Activated naive CD8-positive, alpha-beta T cell treated with anti-CD3 and anti-CD28 coated beads, Interleukin-2, amount 50 U/mL, for 24 hours (primary cell): Measurements from ENCODE around the gene IZUMO4.

ENCODE experiments used
- ATAC-seq: fragments of 150-1000 bp; cut with Tn5 transposase; one replicate; pipeline ENCODE4 v1.10.0; 2021
- DNase-seq: peaks from one replicate; pipeline ENCODE4 v3.0.0; 2021
- H3K27ac Mint-ChIP-seq: one replicate; pipeline ENCODE4 v1.8.0; 2021; ENCODE audit warnings: mild to moderate bottlenecking, mixed read lengths
- H3K27me3 Mint-ChIP-seq: one replicate; pipeline ENCODE4 v1.8.0; 2021; ENCODE audit warnings: mixed read lengths
- H3K36me3 Mint-ChIP-seq: one replicate; pipeline ENCODE4 v1.8.0; 2021; ENCODE audit warnings: low read depth, mixed read lengths
- H3K4me1 Mint-ChIP-seq: one replicate; pipeline ENCODE4 v1.8.0; 2021; ENCODE audit warnings: mixed read lengths
- H3K4me3 Mint-ChIP-seq: one replicate; pipeline ENCODE4 v1.8.0; 2021; ENCODE audit warnings: mild to moderate bottlenecking, moderate library complexity, mixed read lengths
- H3K9me3 Mint-ChIP-seq: one replicate; pipeline ENCODE4 v1.8.0; 2021; ENCODE audit warnings: mixed read lengths

IZUMO4 gene

DNA sequence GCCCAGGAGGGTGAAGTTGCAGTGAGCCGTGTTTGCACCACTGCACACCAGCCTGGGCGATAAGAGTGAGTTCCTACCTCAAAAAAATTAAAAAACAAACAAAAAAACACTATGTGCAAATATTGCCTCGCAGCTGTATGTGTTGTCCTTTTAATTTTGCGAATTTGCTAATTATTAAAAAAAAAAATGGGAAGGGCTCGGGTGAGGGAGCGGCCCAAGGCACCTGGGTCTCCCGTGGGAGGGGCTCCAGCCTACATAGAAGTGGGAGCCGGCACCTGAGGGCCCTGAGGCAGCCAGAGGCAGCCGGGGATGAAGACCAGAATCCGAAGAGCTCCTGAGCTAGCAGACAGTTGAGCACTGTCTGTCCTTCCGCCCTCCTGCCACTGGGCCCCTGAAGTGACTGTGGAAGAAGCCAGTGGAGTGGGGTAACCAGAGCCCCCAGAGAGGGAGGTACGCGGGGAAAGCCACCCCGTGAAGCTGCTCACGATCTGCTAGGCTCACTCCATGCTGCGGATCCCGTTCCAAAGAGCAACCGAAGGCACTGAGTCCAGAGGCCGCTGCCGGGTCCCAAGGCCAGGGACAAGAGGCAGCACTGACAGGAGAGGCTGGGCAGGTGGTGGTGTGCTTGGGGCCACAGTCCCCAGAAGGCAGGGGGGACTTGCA, 6.5 kb downstream of the IZUMO4 start:
- peaks cover 51% of the 10 kb centered on the region for H3K36me3 Mint-ChIP-seq
- DNase-seq: no peak
- no peak overlapping the region for H3K4me3 Mint-ChIP-seq
- no peaks in the 10 kb centered on the region for H3K27me3 Mint-ChIP-seq
- no peak for ATAC-seq
- no peaks in the 10 kb centered on the region for H3K9me3 Mint-ChIP-seq
- no peak overlapping the region for H3K27ac Mint-ChIP-seq
- no peaks in the 10 kb centered on the region for H3K4me1 Mint-ChIP-seq

DNA sequence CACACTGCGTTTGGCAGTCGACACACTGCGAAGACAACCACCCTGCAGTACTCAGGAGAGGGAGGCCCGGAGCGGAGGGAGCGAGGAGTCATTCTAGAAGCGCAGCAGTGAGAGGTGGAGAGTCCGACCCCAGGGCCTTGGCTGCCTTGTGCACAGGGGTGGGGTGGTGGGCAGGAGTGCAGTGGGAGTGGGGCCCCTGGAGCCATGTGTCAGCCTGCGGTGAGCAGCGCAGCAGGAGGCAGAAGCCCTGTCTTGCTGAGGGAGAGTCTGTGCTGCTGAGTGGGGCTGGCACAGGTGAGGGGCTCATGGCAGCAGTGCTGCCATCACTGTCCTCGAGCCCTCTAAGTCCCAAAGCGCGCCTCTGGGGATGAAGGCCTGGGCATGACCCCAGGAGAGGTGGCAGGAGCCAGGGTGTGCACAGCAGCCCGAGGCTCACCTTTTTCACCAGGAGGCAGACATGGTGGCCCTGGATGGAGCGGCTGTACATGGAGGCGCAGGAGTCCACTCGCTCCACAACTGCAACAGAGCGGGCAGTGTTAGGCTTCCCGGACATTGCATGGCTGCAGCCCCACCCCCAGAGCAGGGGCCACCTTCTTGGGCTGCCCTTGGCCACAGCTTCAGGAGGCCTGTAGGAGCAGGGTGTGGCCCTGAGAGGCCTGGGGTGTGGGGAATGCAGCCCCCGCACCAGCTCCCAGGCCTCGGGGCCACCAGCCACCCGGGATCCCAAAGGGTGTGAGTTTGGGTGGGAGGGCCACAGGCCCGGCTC, 11.7 kb downstream of the IZUMO4 start:
- no peak for ATAC-seq
- Mint-ChIP-seq H3K9me3 (no peaks in the 10 kb centered on the region), H3K4me1 (peaks cover 3% of the 10 kb centered on the region), H3K36me3 (peaks cover 44% of the 10 kb centered on the region), H3K27me3 (no peaks in the 10 kb centered on the region), H3K4me3 (no peak overlapping the region), H3K27ac (no peak overlapping the region)
- no peak for DNase-seq

DNA sequence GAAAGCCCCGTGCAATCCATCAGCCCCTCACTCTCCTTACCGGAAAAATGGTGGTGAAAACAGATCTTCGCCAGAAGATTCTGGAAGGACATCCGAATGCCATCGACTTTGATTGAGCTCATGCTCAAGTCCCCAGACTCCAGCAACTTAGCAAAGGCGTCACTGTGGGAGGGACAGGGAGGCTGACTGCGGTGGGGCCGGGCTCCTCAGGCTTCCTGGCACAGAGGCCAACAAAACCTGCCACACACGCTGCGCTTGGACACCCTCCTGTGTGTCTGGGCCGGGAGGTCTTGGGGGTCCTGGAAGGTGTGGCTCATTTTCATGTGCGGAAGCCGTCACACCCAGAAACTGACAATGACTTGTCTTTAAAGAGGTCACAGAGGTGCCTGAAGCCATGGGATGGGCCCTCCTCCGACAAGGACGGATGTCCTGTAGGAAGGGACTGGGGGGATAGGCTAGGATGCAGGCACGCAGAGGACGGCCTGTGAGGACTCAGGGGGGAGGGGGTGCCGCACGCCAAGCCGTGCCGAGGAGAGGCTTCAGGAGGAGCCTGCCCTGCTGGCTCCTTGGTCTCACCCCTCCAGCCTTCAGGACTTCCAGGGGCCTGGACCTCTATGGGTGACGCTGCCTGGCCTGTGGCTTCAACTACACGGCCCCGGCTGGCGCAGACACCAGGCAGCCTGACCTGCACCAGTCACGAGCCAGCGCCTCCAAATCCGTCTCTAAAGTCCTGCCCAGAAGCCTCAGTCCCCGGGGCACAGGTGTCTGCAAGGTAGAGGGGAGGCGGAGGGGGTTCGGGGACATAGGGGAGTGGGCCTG, 12.5 kb downstream of the IZUMO4 start:
- Mint-ChIP-seq H3K4me3 (no peak overlapping the region), H3K36me3 (peaks cover 41% of the 10 kb centered on the region), H3K4me1 (peaks cover 8% of the 10 kb centered on the region), H3K9me3 (no peaks in the 10 kb centered on the region), H3K27me3 (no peaks in the 10 kb centered on the region), H3K27ac (no peak overlapping the region)
- ATAC-seq (no peak), DNase-seq (no peak)

- Mint-ChIP-seq H3K27ac (no peak overlapping the region), H3K4me1 (peaks cover 8% of the 10 kb centered on the region), H3K27me3 (no peaks in the 10 kb centered on the region), H3K4me3 (no peak overlapping the region), H3K36me3 (peaks cover 34% of the 10 kb centered on the region), H3K9me3 (no peaks in the 10 kb centered on the region)
- ATAC-seq (no peak), DNase-seq (no peak)
Observed at GRCh38 chr19:2110822-2111221, 14.1 kb downstream of the IZUMO4 start.

DNA sequence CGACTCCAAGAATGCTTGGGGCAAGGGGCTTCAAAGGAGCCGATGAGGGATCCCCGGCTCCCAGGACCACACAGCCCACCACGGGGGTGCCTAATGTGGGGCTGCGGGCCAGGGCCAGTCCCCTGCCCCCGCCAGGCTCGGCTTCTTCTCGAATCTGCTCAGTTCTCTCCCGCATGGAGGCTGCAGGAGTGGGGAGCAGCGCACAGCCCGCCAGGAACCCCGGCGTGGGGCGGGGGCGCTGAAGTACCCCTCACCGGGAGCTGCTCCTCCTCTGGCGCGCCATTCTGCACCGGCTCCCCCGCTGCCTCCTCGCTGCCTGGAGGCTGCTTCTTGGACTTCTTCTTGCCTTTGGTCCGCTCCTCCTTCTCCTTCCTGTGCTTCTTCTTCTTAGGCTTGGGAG, 14.7 kb downstream of the IZUMO4 start:
- H3K27ac Mint-ChIP-seq: no peak overlapping the region
- H3K4me3 Mint-ChIP-seq: no peak overlapping the region
- H3K36me3 Mint-ChIP-seq: peaks cover 28% of the 10 kb centered on the region
- peaks cover 8% of the 10 kb centered on the region for H3K4me1 Mint-ChIP-seq
- DNase-seq (no peak), ATAC-seq (no peak)
- H3K9me3 Mint-ChIP-seq: no peaks in the 10 kb centered on the region
- no peaks in the 10 kb centered on the region for H3K27me3 Mint-ChIP-seq

GRCh38 chr19:2111886-2112285, 15.2 kb downstream of the IZUMO4 start:
- no peak for ATAC-seq

GRCh38 chr19:2112516-2113320, 16.0 kb downstream of the IZUMO4 start:
- Mint-ChIP-seq H3K4me3 (no peak overlapping the region), H3K27me3 (no peaks in the 10 kb centered on the region), H3K36me3 (peaks cover 17% of the 10 kb centered on the region), H3K9me3 (no peaks in the 10 kb centered on the region), H3K27ac (no peak overlapping the region), H3K4me1 (peaks cover 8% of the 10 kb centered on the region)
- DNase-seq: no peak
- no peak for ATAC-seq

More at GRCh38 chr19:2111886-2112285, 15.2 kb downstream of the IZUMO4 start:
- H3K27me3 Mint-ChIP-seq: no peaks in the 10 kb centered on the region
- H3K4me3 Mint-ChIP-seq: no peak overlapping the region
- peaks cover 8% of the 10 kb centered on the region for H3K4me1 Mint-ChIP-seq
- no peak for DNase-seq
- H3K9me3 Mint-ChIP-seq: no peaks in the 10 kb centered on the region
- H3K36me3 Mint-ChIP-seq: peaks cover 23% of the 10 kb centered on the region
- no peak overlapping the region for H3K27ac Mint-ChIP-seq

GRCh38 chr19:2113439-2114211, 16.9 kb downstream of the IZUMO4 start:
- Mint-ChIP-seq H3K4me1 (peaks cover 8% of the 10 kb centered on the region), H3K27ac (no peak overlapping the region), H3K36me3 (peaks cover 16% of the 10 kb centered on the region), H3K27me3 (no peaks in the 10 kb centered on the region), H3K4me3 (no peak overlapping the region), H3K9me3 (no peaks in the 10 kb centered on the region)
- no peak for DNase-seq
- no peak for ATAC-seq

DNA sequence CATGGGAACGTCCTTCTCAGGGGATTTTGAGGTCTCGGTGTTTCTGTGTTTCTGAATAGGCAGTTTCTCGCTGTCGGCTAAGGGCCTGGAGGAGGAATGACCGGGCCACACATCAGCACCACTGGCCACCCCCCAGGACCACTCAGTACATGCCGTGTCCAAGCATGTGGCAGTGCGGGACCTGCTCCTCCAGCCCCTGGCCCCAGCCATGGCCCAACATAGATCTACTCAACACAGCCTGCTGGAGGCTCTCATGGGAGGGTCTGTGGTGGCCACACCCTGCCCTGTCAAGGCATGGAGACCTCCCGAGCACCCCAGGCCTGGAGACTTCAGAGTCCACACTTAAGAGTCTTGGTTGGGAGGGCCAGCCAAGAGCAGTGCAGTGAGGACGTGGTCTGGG, 17.5 kb downstream of the IZUMO4 start:
- Mint-ChIP-seq H3K36me3 (peaks cover 20% of the 10 kb centered on the region), H3K27ac (no peak overlapping the region), H3K9me3 (no peaks in the 10 kb centered on the region), H3K4me3 (no peak overlapping the region), H3K27me3 (no peaks in the 10 kb centered on the region), H3K4me1 (peaks cover 8% of the 10 kb centered on the region)
- no peak for ATAC-seq
- DNase-seq: no peak

GRCh38 chr19:2114821-2115220, 18.1 kb downstream of the IZUMO4 start:
- Mint-ChIP-seq H3K4me1 (peaks cover 8% of the 10 kb centered on the region), H3K27ac (no peak overlapping the region), H3K9me3 (no peaks in the 10 kb centered on the region), H3K36me3 (peaks cover 18% of the 10 kb centered on the region), H3K27me3 (no peaks in the 10 kb centered on the region), H3K4me3 (no peak overlapping the region)
- no peak for ATAC-seq
- DNase-seq: no peak

DNA sequence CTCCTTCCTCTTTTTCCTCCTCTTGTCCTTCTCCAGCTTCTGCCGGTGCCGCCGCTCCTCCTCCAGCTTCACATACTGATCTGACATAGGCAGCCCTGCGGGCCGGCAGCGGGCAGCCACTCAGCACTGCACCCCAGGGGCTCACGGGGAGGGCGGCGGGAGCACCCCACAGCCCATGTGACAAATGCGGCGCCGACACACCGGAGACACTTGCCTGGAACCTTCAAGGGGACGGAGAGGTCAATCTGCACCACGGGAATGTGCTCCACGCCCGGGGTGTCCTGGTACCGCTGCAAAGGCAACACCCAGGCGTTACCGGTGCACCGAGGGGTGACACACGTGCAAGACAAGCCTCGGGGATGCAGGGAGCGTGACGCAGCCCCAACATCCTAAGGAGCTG, 18.6 kb downstream of the IZUMO4 start:
- H3K36me3 Mint-ChIP-seq: peaks cover 19% of the 10 kb centered on the region
- peaks cover 8% of the 10 kb centered on the region for H3K4me1 Mint-ChIP-seq
- no peak for ATAC-seq
- no peak for DNase-seq
- no peak overlapping the region for H3K4me3 Mint-ChIP-seq
- H3K9me3 Mint-ChIP-seq: no peaks in the 10 kb centered on the region
- no peaks in the 10 kb centered on the region for H3K27me3 Mint-ChIP-seq
- no peak overlapping the region for H3K27ac Mint-ChIP-seq

DNA sequence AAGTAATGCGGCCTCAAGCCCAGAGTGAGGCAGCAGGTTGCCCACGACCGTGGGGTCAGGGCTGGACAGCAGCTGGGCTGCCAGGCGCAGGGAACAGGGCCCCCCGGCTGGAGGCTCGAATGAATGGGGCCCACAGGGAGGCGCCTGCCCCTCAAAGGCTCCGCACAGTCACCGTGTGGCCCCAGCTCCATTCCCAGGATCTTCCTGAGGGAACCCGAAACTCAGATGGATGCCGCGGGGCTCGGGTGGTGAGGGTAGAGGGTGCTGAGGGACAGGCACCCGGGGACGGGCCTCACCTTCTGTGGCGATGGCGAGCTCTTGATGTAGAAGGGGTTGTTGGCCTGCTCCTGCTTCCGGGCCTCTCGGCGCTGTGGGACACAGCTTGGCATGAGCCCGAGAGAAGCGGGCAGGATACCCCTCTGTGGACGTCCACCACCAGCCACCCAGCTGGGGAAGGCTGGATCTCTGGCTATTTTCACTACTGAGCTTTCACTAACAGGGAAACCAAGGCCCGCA, 19.3 kb downstream of the IZUMO4 start:
- H3K27ac Mint-ChIP-seq: no peak overlapping the region
- peaks cover 8% of the 10 kb centered on the region for H3K4me1 Mint-ChIP-seq
- no peak for ATAC-seq
- no peaks in the 10 kb centered on the region for H3K27me3 Mint-ChIP-seq
- no peak for DNase-seq
- no peak overlapping the region for H3K4me3 Mint-ChIP-seq
- H3K9me3 Mint-ChIP-seq: no peaks in the 10 kb centered on the region
- H3K36me3 Mint-ChIP-seq: peaks cover 24% of the 10 kb centered on the region

DNA sequence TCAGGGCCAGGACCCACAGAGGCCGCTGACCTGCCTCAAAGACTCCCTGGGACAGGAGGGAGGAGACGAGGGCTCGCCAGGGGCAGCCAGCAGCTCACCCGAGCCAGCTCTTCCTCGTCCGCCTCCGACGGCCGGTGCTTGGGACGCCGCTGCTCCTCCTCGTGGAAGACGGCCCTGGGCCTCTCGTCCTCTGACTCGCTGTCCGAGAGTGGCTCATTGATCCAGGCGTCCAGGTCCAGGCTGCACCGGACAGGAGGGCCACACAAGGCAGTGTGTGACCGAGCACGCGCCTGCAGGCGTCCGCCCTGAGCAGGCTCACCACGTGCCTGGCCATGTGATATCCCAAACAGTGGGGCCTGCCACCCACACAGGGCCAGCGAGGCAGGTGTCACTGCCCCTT, 19.8 kb downstream of the IZUMO4 start:
- Mint-ChIP-seq H3K4me1 (peaks cover 8% of the 10 kb centered on the region), H3K27ac (no peak overlapping the region), H3K9me3 (no peaks in the 10 kb centered on the region), H3K36me3 (peaks cover 29% of the 10 kb centered on the region), H3K4me3 (no peak overlapping the region), H3K27me3 (no peaks in the 10 kb centered on the region)
- ATAC-seq (no peak), DNase-seq (no peak)
